ENCODE data around the gene PDLIM4.
A peak's percentile ranks its signal among the peaks of the same experiment; 100 is the strongest.

Gene PDLIM4

DNA sequence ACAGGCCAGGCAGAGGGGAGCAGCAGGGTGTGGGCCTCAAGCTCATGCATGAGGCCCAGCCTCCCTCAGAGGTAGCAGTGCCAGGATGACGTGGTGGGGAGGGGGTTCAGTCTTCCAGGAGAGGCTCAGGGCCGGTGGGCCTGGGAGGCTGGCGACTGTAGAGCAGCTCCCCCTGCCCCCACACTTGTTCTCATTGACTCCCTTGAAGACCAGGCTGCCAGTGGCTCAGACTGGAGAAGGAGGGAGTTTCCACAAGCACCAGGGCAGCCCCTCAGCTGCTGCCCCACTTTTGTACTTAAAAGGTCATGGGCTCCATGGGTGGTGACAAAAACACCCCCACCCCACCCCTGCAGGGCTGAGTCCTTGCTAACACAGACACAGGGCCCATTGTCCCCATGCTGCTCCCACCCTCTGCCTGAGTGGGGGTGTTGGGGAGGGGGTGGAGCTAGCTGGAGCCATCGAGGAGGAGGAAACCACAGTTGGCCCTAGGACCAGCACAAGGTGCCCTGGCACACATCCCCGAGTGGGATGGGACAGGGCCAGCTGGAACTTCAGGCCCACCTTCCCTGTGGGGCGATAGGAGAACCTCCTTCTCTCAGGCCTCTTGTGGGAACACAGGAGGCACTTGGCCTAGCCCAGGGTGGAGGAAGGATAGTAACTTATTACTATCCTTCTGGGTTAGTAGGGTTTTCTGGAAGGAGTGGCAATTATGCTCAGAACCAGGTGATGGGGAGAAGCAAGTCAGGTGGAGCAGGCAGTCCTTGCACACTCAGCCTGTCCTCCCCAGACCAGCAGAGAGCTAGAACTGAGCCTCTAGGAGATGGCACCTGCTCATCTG lies 10.7 kb downstream of the PDLIM4 start:
- peak; percentile 79 for DNase-seq

- peak; percentile 84 for DNase-seq
Measured at GRCh38 chr5:132268769-132269551, 11.5 kb downstream of the PDLIM4 start.

DNA sequence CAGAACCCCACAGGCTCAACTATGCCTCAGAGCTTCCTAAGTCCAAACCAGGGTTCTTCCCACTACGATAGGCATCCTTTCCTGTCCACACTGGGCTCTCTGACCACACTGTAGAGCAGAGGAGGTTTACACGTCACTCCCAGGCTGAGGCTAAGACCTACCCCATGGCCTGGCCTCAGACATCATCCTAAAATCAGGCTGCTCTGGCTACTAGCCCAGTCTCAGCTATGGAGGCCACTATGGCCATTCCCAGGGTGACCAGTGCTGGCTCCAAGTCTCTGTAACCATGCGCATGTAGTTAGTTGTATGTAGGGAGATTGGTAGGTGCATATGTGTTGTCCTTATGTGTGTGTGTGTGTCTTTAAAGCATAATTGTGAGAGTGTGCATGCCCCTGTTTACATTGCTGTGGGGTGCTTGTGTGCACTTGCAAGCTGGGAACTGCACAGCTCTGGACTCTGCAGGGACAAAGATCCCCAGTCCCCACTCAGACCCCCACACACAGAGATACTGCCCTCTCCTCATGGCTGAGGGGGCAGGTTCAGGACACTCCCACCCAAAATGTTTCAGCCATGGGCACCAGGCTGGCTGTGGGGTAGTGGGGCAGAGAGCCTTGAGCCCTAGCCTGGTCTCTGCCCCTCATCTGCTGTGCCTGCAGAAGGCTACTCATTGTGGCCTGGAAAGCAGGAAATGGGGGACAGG lies 12.3 kb downstream of the PDLIM4 start:
- DNase-seq, result no peak

DNA sequence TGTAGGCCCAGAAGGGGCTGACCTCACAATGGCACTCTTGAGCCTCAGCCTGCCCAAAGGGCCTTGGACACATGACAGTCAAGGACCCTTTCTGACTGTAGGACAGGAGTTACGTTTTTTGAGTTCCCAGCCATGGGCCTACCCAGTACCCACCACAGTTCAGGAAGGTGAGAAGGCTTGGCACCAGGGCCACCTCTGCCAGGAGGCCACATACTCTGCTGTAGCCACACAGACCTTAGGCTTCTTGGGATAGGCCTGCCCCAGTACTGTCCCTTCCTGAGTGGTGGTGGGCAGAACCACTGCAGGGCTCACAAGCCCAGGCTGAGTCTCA lies 12.8 kb downstream of the PDLIM4 start:
- DNase-seq, result no peak

DNA sequence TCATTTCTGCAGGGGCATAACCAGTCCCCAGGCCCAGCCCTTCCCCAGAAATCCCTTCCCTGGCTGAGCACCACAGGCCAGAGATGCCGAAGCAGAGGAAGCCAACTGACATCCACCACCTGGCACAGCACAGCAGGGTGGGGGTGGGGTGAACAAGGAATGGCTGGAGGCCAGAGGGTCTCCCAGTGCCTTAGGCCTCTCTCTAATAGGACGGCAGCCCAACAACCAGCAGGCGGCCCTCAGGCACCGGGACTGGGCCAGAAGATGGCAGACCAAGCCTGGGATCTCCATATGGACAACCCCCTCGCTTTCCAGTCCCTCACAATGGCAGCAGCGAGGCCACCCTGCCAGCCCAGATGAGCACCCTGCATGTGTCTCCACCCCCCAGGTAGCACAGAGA lies 13.2 kb downstream of the PDLIM4 start:
- DNase-seq, result peak; percentile 34

DNA sequence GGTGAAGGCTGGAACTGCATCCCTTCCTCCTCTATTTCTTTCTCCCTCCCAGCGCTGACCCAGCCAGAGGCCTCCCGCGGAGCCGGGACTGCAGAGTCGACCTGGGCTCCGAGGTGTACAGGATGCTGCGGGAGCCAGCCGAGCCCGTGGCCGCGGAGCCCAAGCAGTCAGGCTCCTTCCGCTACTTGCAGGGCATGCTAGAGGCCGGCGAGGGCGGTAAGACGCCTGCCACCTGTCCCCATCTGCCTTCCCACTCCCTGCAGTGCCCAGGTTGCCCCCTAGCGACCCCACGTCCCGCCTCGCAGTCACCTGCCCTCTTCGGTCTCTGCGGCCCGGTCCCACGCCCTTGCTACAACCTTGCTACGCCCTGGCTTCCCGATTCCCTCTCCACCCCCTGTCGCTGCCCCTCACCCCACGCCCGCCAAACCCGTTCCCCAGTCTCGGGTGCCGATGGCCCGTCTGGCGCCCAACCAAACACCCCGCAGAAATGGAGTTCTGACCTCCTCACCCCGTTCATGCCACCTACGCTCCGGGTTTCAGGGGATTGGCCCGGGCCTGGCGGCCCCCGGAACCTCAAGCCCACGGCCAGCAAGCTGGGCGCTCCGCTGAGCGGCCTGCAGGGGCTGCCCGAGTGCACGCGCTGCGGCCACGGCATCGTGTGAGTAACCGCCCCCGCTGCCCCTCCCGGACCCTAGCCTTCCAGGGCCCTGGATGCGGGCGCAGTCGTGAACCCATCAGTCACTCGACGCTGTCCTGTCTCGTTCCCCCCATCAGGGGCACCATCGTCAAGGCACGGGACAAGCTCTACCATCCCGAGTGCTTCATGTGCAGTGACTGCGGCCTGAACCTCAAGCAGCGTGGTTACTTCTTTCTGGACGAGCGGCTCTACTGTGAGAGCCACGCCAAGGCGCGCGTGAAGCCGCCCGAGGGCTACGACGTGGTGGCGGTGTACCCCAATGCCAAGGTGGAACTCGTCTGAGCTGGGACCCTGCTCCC lies 14.1 kb downstream of the PDLIM4 start:
- no peak for DNase-seq

DNA sequence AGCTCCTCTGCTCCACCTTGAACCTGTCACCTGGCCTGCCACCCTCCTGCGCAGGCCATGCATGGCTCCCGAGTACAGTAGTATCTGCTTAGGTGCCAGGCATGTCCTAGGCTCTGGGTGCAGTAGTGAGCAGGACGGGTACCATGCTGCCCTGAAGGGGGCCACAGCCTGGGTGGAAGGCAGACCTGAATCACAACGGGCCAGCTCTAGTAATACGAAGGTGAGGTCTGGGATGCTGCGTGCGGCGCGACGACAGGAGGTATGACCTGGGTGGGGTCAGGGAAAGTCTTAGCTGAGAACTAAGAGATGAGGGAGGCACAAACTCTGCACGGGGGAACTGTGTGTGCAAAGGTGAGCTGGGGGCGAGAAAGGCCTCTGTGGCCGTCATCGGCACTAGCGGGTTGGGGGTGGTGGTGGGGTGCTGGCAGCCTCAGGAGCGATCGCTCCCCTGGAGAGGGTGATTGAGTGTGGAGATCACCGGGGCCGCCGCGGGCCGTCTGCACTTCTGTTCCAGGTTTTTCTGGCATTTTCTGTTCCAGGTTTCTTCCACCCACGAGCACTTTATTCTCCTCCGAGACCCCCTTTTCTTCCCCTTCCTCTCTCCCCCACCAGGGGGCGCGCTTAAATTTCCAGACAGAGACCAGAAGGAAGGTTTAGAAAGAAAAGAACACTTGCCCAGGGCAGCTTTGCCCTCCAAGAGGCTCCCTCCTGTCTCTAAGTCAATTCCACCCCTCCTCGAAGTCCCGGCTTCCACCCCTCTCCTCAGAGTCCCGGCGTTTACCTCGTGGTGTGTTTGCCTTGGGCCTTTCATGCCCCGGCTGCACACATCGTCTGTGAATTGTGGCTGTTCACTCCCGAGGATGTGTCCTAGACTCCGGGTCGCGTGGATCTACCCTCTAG lies 15.1 kb downstream of the PDLIM4 start:
- DNase-seq, result peak; percentile 78

DNA sequence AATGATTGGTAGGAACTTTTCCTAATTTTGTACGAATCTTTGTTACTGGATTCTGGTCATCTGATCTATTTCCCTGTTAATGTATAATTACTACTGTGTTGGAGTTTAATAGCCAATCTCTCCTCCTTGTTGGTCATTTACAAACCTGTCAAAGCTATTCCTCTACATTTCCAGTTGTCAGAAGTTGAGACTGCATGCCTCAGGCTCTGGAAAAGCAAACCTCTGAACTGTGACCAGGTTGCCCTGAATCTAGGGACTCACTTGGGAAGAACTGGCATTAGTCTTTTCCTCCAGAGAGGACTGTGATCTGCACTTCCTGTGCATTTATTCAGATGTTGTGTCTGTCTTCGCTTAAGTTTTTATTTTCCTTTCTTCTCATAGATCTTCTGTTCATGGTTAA lies 16.1 kb downstream of the PDLIM4 start:
- DNase-seq, result no peak

GRCh38 chr5:132274050-132274792 lies 16.7 kb downstream of the PDLIM4 start:
- DNase-seq, result no peak

DNA sequence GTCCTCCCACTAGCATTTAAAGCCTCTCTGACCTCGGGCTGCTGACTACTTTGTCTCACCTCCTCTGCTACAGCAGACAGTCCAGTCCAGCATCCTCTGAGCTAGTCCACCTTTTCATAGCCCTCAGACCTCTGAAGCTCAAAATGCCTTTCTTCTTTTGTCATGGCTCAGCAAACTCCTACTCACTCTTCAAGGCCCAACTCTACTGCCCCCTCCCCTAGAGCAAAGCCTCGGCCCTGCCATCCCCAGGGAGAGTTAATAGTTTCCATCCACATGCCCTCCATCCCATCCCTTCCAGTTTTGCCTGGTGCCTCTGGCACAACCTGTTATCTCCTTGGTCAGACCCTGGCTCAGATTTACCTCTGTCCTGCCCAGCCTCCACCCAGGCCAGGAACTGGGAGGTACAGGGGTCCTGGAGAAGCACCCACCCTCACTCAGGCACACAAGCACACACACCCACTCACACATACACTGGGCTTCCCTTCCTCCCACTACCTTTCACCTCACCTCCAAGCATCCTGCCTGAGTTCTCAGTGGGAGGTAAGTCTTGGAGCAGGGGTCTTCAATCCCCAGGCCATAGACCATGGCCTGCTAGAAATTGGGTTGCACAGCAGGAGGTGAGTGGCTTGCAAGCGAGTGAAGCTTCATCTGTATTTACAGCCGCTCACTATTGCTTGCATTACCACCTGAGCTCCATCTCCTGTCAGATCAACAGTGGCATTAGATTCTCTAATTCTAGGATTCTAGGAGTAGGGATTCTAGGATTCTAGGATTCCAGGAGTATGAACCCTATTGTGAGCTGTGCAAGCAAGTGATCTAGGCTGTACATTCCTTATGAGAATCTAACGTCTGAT lies 18.1 kb downstream of the PDLIM4 start:
- DNase-seq, result no peak

DNA sequence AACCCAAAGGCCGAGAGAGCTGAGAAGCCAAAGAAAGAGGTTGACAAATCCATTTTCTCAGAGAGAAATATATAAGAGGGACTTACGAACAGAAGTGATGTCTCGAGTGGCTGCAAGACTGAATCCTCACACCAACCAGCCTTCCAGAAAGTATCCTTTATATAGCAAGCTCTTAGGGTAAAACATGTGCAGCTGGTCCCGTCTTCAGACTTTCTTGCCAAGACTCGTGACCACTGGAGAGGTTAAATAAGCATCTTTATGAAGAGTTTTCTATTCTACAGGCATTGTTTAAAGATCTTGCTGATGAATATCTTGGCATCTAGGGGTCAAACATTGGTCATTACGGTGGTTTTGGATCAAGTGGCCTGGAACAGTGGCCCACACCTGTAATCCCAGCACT lies 19.8 kb downstream of the PDLIM4 start:
- DNase-seq, result no peak

DNA sequence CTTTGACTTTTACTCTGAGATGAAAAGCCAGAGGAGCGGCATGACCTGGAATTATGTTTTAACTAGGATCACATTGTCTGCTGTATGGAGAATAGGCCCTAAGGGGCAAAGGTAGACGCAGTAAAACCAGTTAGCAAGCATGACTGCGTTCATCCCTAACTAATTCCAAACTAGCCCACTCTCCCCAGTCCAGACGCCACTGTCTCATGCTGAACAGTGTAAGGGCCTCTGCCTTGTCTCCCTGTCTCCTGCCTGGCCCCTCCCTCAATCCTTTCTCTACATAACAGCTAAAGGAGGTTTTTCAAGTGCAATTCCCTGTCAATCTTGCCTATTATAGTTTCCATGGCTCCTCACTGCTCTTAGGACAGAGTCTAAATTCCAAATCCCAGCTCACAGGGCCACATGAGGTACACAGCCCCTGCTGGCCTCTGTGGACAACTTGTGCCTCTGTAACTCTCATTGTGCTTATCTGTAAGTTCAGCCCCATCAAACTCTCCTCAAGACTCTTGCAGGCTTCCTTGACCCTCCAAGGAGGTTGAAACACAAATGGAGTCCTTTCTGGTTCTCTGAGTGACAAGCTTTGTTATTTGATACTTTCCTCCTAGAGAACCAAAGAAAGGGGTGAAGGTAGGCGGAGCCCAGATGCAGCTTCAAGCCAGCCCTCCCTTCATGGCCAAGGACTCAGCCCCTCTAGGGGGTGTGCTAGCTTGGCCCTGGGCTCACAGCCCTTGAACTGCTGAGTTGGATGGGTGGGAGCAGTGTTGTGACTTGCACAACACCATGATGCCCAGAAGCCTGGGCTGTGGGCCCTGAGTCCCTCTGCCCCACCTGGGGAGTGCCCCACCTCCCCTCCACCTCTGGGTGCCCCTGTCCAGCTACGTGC lies 20.7 kb downstream of the PDLIM4 start:
- DNase-seq, result no peak

- DNase-seq, result no peak
Measured at GRCh38 chr5:132279801-132280200, 22.3 kb downstream of the PDLIM4 start.

GRCh38 chr5:132280371-132281240 lies 23.1 kb downstream of the PDLIM4 start:
- DNase-seq, result no peak

DNA sequence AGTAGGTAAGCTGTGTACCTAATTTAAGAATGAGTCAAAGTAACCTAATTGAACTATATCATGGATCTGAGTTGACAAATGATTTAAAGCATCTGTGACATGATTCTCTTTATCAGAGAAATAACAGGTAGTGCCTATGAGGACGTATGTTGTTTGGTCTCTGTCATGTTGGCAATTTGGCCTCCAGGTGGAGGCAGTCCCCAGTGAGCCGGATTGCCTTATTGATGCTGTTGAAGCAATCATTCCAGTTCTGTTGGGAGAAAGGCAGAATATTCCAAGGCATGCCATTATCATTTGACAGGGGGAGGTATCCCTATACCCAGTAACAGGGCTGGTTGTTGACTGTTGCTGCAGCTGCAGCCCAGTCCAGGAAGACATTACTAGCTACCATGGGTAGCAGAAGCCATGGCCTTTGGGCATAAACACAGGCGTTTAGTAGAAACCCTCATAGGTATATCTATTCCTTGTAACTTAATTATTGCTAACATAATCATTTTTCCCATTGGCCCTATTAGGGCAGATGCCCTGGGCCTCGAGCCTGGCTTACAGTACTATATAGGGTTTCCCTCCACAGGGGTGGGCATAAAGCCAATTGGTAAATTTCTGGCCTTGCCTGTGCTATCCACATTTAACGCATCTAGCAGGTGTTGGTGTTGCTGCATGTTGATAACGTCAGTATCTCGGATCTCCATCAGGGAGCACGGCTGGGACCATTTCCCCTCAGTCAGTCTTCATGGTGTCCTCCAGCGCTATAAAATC lies 24.5 kb downstream of the PDLIM4 start:
- no peak for DNase-seq

- no peak for DNase-seq
Measured at GRCh38 chr5:132283423-132284043, 26.0 kb downstream of the PDLIM4 start.

All from retina (tissue), 1 donor.